Upper lobe of left lung (tissue), 6 donors: ENCODE results near the gene IRF2BPL. TPM values are rescaled to one million over a fixed set of nuclear protein-coding genes. Genes with fewer than 3 reads are reported as not detected.

Source experiments
- ATAC-seq, 2 donors: fragments of 200-7000 bp; cut with Tn5 transposase; one replicate each; pipeline ENCODE4 v1.9.1; 2022; ENCODE audit warnings: mild to moderate bottlenecking in 2 of 2, moderate library complexity in 2 of 2; ENCODE audit not compliant: low FRiP score in 2 of 2
- DNase-seq, 2 donors: peaks; one replicate each; pipeline ENCODE4 v3.0.0-alpha.2; 2019 to 2020
- H3K27ac ChIP-seq, 4 donors: fragments of 200-600 bp; sonication (generic); one replicate each; pipeline ENCODE4 v1.5.1; 2016 to 2019
- H3K27me3 ChIP-seq, 4 donors: fragments of 200-600 bp; sonication (generic); one replicate each; pipeline ENCODE4 v1.5.1; 2017 to 2019
- H3K36me3 ChIP-seq, 4 donors: fragments of 200-600 bp; sonication (generic); one replicate each; pipeline ENCODE4 v1.5.1; 2016 to 2019
- H3K4me1 ChIP-seq, 4 donors: fragments of 200-600 bp; sonication (generic); one replicate each; pipeline ENCODE4 v1.5.1; 2018 to 2019
- H3K4me3 ChIP-seq, 4 donors: fragments of 200-600 bp; sonication (generic); one replicate each; pipeline ENCODE4 v1.5.1; 2017 to 2019; ENCODE audit warnings: mild to moderate bottlenecking in 2 of 4, moderate library complexity in 1 of 4
- H3K9me3 ChIP-seq, 4 donors: fragments of 200-600 bp; sonication (generic); one replicate each; pipeline ENCODE4 v1.5.1; 2018 to 2019
- EP300 ChIP-seq, 4 donors: sonication (generic); formaldehyde crosslinking; IDR thresholded peaks; one replicate each; pipeline ENCODE4 v1.5.1; 2017; ENCODE audit warnings: antibody characterized with exemption in 4 of 4, control low read depth in 2 of 4
- POLR2A ChIP-seq, 4 donors: fragments of 450-650 bp; IDR thresholded peaks; one replicate each; pipeline ENCODE4 v1.5.1; 2016 to 2017; ENCODE audit warnings: antibody characterized with exemption in 4 of 4, mild to moderate bottlenecking in 2 of 4
- POLR2AphosphoS5 ChIP-seq, 2 donors: sonication (generic); formaldehyde crosslinking; IDR thresholded peaks; one replicate each; pipeline ENCODE4 v1.5.1; 2017; ENCODE audit warnings: antibody characterized with exemption in 2 of 2
- WGBS, 2 donors: methylation state at CpG; one replicate each; pipeline ENCODE4 v1.1.5; 2017 to 2018; 5-methylcytosine and 5-hydroxymethylcytosine counted together
- total RNA-seq, 6 donors: library from RNA; depleted of rRNA in 4 of 6; stranded (reverse); fragments of >200 nt in 4 of 6; gene quantifications; one replicate each; pipeline versions ENCODE4 v1.1.0 to v1.2.1, GENCODE V29; 2016 to 2021
- TF ChIP-seq, protein P1 (sequence below), 6 experiments: fragments of 450-650 bp in 4 of 6; fragments of 200-600 bp in 2 of 6; sonication (generic) in 2 of 6; IDR thresholded peaks; one replicate each; pipeline ENCODE4 v1.5.1; 2016 to 2019; ENCODE audit warnings: antibody characterized with exemption in 6 of 6
- donor health status: DM: no; HTN: no; CAD: no; lungs with moderate emphysema.
- donor health status: DM: no; HTN: yes; CAD: no; lungs with severe emphysema.

IRF2BPL gene
- total RNA-seq, 6 donors from 2014 or later: 44.0 to 111 (median 49.6) TPM

DNA sequence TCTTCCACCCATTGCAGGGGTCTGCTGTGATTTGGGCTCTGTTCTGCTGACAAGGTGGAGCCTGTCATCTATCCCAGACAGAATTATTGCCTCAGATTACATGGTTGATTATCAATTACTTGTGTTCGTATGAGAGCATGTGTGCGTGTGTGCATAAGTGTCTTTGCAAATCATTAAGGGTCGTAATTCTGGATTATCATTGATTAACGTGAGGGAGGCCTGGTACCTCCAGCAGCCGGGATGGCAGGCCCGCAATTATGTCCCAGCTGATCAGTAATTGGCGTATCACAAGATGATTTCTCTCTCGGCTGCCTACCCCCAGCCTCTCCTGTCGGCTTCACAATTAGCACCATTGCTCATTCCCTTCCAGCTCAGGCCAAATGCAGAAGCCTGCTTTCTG, 29.6 kb upstream of the IRF2BPL start:
- H3K4me1 ChIP-seq: peaks cover 3 to 8% (median 4%) of the 10 kb centered on the region in 4 donors
- TF ChIP-seq POLR2A (IDR thresholded peaks at IDR 0.05) (no peak), EP300 (IDR thresholded peaks at IDR 0.05) (no peak), POLR2AphosphoS5 (IDR thresholded peaks at IDR 0.05) (no peak)
- TF ChIP-seq, protein P1, sequence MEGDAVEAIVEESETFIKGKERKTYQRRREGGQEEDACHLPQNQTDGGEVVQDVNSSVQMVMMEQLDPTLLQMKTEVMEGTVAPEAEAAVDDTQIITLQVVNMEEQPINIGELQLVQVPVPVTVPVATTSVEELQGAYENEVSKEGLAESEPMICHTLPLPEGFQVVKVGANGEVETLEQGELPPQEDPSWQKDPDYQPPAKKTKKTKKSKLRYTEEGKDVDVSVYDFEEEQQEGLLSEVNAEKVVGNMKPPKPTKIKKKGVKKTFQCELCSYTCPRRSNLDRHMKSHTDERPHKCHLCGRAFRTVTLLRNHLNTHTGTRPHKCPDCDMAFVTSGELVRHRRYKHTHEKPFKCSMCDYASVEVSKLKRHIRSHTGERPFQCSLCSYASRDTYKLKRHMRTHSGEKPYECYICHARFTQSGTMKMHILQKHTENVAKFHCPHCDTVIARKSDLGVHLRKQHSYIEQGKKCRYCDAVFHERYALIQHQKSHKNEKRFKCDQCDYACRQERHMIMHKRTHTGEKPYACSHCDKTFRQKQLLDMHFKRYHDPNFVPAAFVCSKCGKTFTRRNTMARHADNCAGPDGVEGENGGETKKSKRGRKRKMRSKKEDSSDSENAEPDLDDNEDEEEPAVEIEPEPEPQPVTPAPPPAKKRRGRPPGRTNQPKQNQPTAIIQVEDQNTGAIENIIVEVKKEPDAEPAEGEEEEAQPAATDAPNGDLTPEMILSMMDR (IDR thresholded peaks at IDR 0.05): no peak
- no peak for ATAC-seq
- H3K27me3 ChIP-seq: no peaks in the 10 kb centered on the region
- H3K36me3 ChIP-seq: no peaks in the 10 kb centered on the region
- H3K4me3 ChIP-seq: no peak overlapping the region
- DNase-seq: no peak
- H3K27ac ChIP-seq: no peak overlapping the region
- H3K9me3 ChIP-seq: peaks cover 0 to 9% (median 9%) of the 10 kb centered on the region in 4 donors
- WGBS, 2 donors: 91 to 96% methylated on average over 9 of the region's 9 CpGs

DNA sequence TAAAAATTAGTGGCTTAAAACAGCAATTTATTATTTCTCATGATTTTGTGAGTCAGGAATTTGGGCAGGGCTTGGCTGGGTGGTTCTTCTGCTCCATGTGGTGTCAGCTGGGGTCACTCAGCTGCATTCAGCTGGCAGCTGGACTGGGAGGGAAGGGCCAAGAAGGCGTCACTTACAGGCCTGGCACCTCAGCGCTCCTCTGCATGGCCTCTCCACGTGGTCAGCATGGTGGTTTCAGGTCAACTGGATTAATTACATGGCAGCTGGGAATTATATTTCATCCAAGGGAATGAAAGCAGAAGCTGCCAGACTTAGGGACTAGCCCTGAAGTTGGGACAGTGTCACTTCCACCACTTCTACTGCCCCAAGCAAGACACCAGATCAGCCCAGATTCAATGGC, 27.5 kb upstream of the IRF2BPL start:
- Histone ChIP-seq H3K4me3 (no peak overlapping the region), H3K27ac (peak overlapping the region in 1 of 4 donors; percentile 21), H3K27me3 (no peaks in the 10 kb centered on the region), H3K36me3 (no peaks in the 10 kb centered on the region), H3K4me1 (peaks cover 22 to 25% (median 24%) of the 10 kb centered on the region in 4 donors), H3K9me3 (peaks cover 0 to 9% (median 9%) of the 10 kb centered on the region in 4 donors)
- TF ChIP-seq POLR2A (IDR thresholded peaks at IDR 0.05) (no peak), POLR2AphosphoS5 (IDR thresholded peaks at IDR 0.05) (no peak), EP300 (IDR thresholded peaks at IDR 0.05) (no peak)
- TF ChIP-seq, protein P1 (IDR thresholded peaks at IDR 0.05): no peak
- ATAC-seq: no peak
- WGBS, 2 donors: 75 to 84% methylated on average over 3 of the region's 3 CpGs
- no peak for DNase-seq

DNA sequence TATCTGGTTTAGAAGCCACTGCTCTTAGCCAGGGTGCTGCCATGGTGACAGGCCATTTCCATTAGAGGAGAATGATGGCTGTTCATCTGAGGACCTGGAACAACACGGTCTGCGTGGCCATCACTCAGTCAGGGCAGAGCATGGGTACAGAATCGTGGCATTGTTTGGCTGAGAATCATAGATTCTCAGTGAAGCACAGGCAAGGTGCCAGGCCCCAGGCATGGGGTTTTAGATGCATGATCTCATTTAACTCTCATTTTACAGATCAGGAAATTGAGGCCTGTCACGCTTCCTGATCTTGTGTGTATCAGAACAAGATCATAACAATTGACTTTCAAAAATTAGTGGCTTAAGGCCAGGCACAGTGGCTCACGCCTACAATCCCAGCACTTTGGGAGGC, 26.8 kb upstream of the IRF2BPL start:
- H3K4me1 ChIP-seq: peaks cover 28 to 30% (median 29%) of the 10 kb centered on the region in 4 donors
- peak overlapping the region; percentile 2 to 44 (median 14) for H3K27ac ChIP-seq
- H3K27me3 ChIP-seq: no peaks in the 10 kb centered on the region
- DNase-seq (no peak), ATAC-seq (no peak)
- H3K9me3 ChIP-seq: peaks cover 0 to 9% (median 9%) of the 10 kb centered on the region in 4 donors
- no peaks in the 10 kb centered on the region for H3K36me3 ChIP-seq
- 58 to 78% methylated on average over 5 of the region's 5 CpGs for WGBS, 2 donors
- TF ChIP-seq POLR2AphosphoS5 (IDR thresholded peaks at IDR 0.05) (peak in 1 of 2 donors; percentile 31), EP300 (IDR thresholded peaks at IDR 0.05) (peak in 1 of 4 donors; percentile 20), POLR2A (IDR thresholded peaks at IDR 0.05) (no peak)
- no peak overlapping the region for H3K4me3 ChIP-seq

DNA sequence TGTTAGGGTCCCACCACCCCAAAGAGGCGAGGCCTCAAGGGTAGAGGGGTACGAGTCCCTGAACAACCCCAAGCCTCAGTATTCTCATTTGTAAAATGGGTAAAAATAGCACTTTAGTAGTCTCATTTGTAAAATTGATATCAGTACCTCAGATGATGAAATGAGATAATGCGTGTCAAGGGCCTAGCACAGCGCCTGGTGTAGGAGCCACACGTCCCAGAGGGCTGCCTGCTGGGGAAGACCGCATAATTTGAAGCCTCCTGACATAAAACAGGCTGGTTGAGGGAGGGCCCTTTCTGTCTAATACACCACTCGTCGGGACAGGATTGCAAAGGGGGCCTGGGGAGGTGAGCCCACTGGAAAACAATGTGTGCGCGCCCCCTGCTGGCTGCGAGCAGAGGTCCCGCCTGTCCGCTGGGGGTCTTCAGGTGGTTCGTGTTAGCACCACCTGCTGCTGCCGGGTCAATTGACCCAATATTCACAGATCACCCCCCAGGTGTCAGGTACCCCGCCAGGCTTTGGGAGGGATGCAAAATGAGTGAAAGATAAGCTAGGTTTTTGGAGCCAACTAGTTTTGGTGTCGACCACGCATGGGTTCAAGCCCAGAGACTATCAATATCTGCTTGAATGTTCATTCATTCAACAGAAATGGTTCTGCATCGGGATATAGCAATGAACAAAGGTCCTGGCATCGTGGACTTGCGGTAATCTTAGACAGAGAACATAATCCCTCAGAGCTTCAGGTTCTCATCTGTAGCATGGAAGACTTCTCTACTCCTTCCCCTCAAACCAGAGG, 24.7 kb upstream of the IRF2BPL start:
- TF ChIP-seq, protein P1 (IDR thresholded peaks at IDR 0.05): peak; percentile 86 to 95 (median 92)
- no peak for TF ChIP-seq POLR2A (IDR thresholded peaks at IDR 0.05)
- DNase-seq (peak; percentile 85 to 92), ATAC-seq (peak; percentile 69 to 81)
- Histone ChIP-seq H3K36me3 (no peaks in the 10 kb centered on the region), H3K27ac (peak overlapping the region; percentile 62 to 87 (median 76)), H3K27me3 (no peaks in the 10 kb centered on the region), H3K4me3 (no peak overlapping the region), H3K9me3 (peaks cover 0 to 9% (median 9%) of the 10 kb centered on the region in 4 donors), H3K4me1 (peaks cover 22 to 33% (median 31%) of the 10 kb centered on the region in 4 donors)
- 39 to 47% methylated on average over 19 to 21 of the region's 21 CpGs for WGBS, 2 donors

- Histone ChIP-seq H3K36me3 (no peaks in the 10 kb centered on the region), H3K4me3 (no peak overlapping the region), H3K27me3 (no peaks in the 10 kb centered on the region), H3K4me1 (peaks cover 22 to 33% (median 32%) of the 10 kb centered on the region in 4 donors), H3K9me3 (peaks cover 0 to 9% (median 9%) of the 10 kb centered on the region in 4 donors), H3K27ac (peak overlapping the region; percentile 62 to 87 (median 76))
- WGBS, 2 donors: 80 to 87% methylated on average over 8 of the region's 8 CpGs
- peak in 1 of 2 donors; percentile 50 for DNase-seq
- ATAC-seq: peak; percentile 28 to 30
- peak in 1 of 2 donors; percentile 17 for TF ChIP-seq POLR2AphosphoS5 (IDR thresholded peaks at IDR 0.05)
- TF ChIP-seq, protein P1 (IDR thresholded peaks at IDR 0.05): no peak
Observed at GRCh38 chr14:77052281-77053044, 24.0 kb upstream of the IRF2BPL start.
